Sigmoid colon (tissue), 7 donors: ENCODE data around the gene SH3RF2. TPM values are rescaled to one million over a fixed set of nuclear protein-coding genes. Genes with fewer than 3 reads are reported as not detected.

ENCODE experiments used
- DNase-seq: peaks from one replicate; pipeline ENCODE4 v3.0.0-alpha.2; 2019
- H3K27ac ChIP-seq, 4 donors: fragments of 200-600 bp; sonication (generic); one replicate each; pipeline ENCODE4 v1.5.1; 2016 to 2019; ENCODE audit warnings: mild to moderate bottlenecking in 1 of 4
- H3K27me3 ChIP-seq, 3 donors: fragments of 200-600 bp; sonication (generic); one replicate each; pipeline ENCODE4 v1.5.1; 2019; ENCODE audit warnings: mild to moderate bottlenecking in 1 of 3
- H3K36me3 ChIP-seq, 4 donors: fragments of 200-600 bp; sonication (generic); one replicate each; pipeline ENCODE4 v1.5.1; 2016 to 2019
- H3K4me1 ChIP-seq, 4 donors: fragments of 200-600 bp; sonication (generic); one replicate each; pipeline ENCODE4 v1.5.1; 2017 to 2019
- H3K4me3 ChIP-seq, 4 donors: fragments of 200-600 bp; sonication (generic); one replicate each; pipeline ENCODE4 v1.5.1; 2017 to 2019; ENCODE audit warnings: mild to moderate bottlenecking in 2 of 4, moderate library complexity in 1 of 4
- H3K9me3 ChIP-seq, 4 donors: fragments of 200-600 bp in 3 of 4; sonication (generic) in 3 of 4; one replicate each; pipeline versions ENCODE4 v1.5.1 to v1.6.1; 2013 to 2019
- CTCF ChIP-seq, 4 experiments: fragments of 450-650 bp in 3 of 4; fragments of 200-600 bp in 1 of 4; IDR thresholded peaks; one replicate each; pipeline ENCODE4 v1.5.1; 2016 to 2019; ENCODE audit warnings: antibody characterized with exemption in 4 of 4, mild to moderate bottlenecking in 3 of 4, moderate library complexity in 2 of 4
- EP300 ChIP-seq, 4 donors: sonication (generic); formaldehyde crosslinking; IDR thresholded peaks; one replicate each; pipeline ENCODE4 v1.6.1; 2017; ENCODE audit warnings: antibody characterized with exemption in 4 of 4
- POLR2A ChIP-seq, 2 donors: fragments of 450-650 bp; IDR thresholded peaks; one replicate each; pipeline ENCODE4 v1.6.1; 2016; ENCODE audit warnings: antibody characterized with exemption in 2 of 2, mild to moderate bottlenecking in 2 of 2, moderate library complexity in 2 of 2
- POLR2AphosphoS5 ChIP-seq, 4 donors: sonication (generic); formaldehyde crosslinking; IDR thresholded peaks; one replicate each; pipeline ENCODE4 v1.6.1; 2017; ENCODE audit warnings: antibody characterized with exemption in 4 of 4
- WGBS, 2 donors: extraction: QIAGEN DNeasy Blood & Tissue Kit; methylation state at CpG; one replicate each; pipeline ENCODE4 v1.1.7; 2013; 5-methylcytosine and 5-hydroxymethylcytosine counted together
- intact Hi-C: fragments of 100-400 bp; cut with DNase I; formaldehyde crosslinking; loops from one replicate; pipeline ENCODE4 v1.15.1; 2023
- polyA plus RNA-seq, 3 donors: library from polyadenylated mRNA; stranded (reverse); fragments of 200-250 nt; gene quantifications; one replicate each; pipeline ENCODE4 v1.2.3, GENCODE V29; 2013
- total RNA-seq, 4 donors: library from RNA; depleted of rRNA; stranded (reverse); fragments of >200 nt; gene quantifications; one replicate each; pipeline ENCODE4 v1.1.0, GENCODE V29; 2016
- donor health status: healthy with polysubstance abuse.
- donor health status: Bipolar disorder and iron deficiency.
- donor health status: healthy.

The SH3RF2 gene
- total and polyA plus RNA-seq, 7 donors: 0.28 to 37.9 (median 1.4) TPM

- Histone ChIP-seq H3K4me3 (no peak overlapping the region), H3K9me3 (no peaks in the 10 kb centered on the region), H3K36me3 (no peaks in the 10 kb centered on the region), H3K4me1 (no peaks in the 10 kb centered on the region), H3K27ac (no peak overlapping the region), H3K27me3 (no peaks in the 10 kb centered on the region)
- TF ChIP-seq CTCF (IDR thresholded peaks at IDR 0.05): no peak
- TF ChIP-seq EP300 (IDR thresholded peaks at IDR 0.05): no peak
- no peak for DNase-seq
- intact Hi-C loops: no loop called here
- 92 to 93% methylated on average over 1 of the region's 1 CpG for WGBS, 2 donors
Measured at GRCh38 chr5:145906401-145906800, 30.0 kb upstream of the SH3RF2 start.

- Histone ChIP-seq H3K4me1 (no peaks in the 10 kb centered on the region), H3K4me3 (no peak overlapping the region), H3K9me3 (no peaks in the 10 kb centered on the region), H3K27me3 (no peaks in the 10 kb centered on the region), H3K36me3 (no peaks in the 10 kb centered on the region), H3K27ac (no peak overlapping the region)
- DNase-seq: no peak
- intact Hi-C loops: no loop called here
- WGBS, 2 donors: 63 to 80% methylated on average over 3 of the region's 3 CpGs
- TF ChIP-seq CTCF (IDR thresholded peaks at IDR 0.05) (no peak), EP300 (IDR thresholded peaks at IDR 0.05) (no peak), POLR2AphosphoS5 (IDR thresholded peaks at IDR 0.05) (no peak), POLR2A (IDR thresholded peaks at IDR 0.05) (no peak)
Measured at GRCh38 chr5:145908206-145908960, 28.0 kb upstream of the SH3RF2 start.

GRCh38 chr5:145911164-145911563, 25.2 kb upstream of the SH3RF2 start:
- Histone ChIP-seq H3K36me3 (no peaks in the 10 kb centered on the region), H3K4me1 (no peaks in the 10 kb centered on the region), H3K27me3 (no peaks in the 10 kb centered on the region), H3K4me3 (no peak overlapping the region), H3K9me3 (no peaks in the 10 kb centered on the region), H3K27ac (no peak overlapping the region)
- 86 to 88% methylated on average over 6 of the region's 6 CpGs for WGBS, 2 donors
- no peak for DNase-seq
- no peak for TF ChIP-seq POLR2AphosphoS5 (IDR thresholded peaks at IDR 0.05)
- no peak for TF ChIP-seq EP300 (IDR thresholded peaks at IDR 0.05)
- TF ChIP-seq POLR2A (IDR thresholded peaks at IDR 0.05): no peak
- no peak for TF ChIP-seq CTCF (IDR thresholded peaks at IDR 0.05)
- intact Hi-C loops: no loop called here

- Histone ChIP-seq H3K4me1 (no peaks in the 10 kb centered on the region), H3K27me3 (no peaks in the 10 kb centered on the region), H3K27ac (no peak overlapping the region), H3K36me3 (no peaks in the 10 kb centered on the region), H3K4me3 (no peak overlapping the region), H3K9me3 (no peaks in the 10 kb centered on the region)
- DNase-seq: no peak
- 65 to 85% methylated on average over 3 of the region's 3 CpGs for WGBS, 2 donors
- intact Hi-C loops: no loop called here
- no peak for TF ChIP-seq POLR2A (IDR thresholded peaks at IDR 0.05)
- no peak for TF ChIP-seq CTCF (IDR thresholded peaks at IDR 0.05)
- TF ChIP-seq POLR2AphosphoS5 (IDR thresholded peaks at IDR 0.05): no peak
- no peak for TF ChIP-seq EP300 (IDR thresholded peaks at IDR 0.05)
Measured at GRCh38 chr5:145912019-145912418, 24.4 kb upstream of the SH3RF2 start.

- no peak for DNase-seq
- WGBS, 2 donors: 90 to 91% methylated on average over 5 of the region's 5 CpGs
- Histone ChIP-seq H3K4me3 (no peak overlapping the region), H3K4me1 (peaks cover 0 to 6% (median 0%) of the 10 kb centered on the region in 4 donors), H3K36me3 (no peaks in the 10 kb centered on the region), H3K27me3 (no peaks in the 10 kb centered on the region), H3K27ac (no peak overlapping the region), H3K9me3 (no peaks in the 10 kb centered on the region)
- no peak for TF ChIP-seq POLR2A (IDR thresholded peaks at IDR 0.05)
- no peak for TF ChIP-seq POLR2AphosphoS5 (IDR thresholded peaks at IDR 0.05)
- no peak for TF ChIP-seq EP300 (IDR thresholded peaks at IDR 0.05)
- TF ChIP-seq CTCF (IDR thresholded peaks at IDR 0.05): no peak
- intact Hi-C loops: no loop called here
Measured at GRCh38 chr5:145912594-145912993, 23.8 kb upstream of the SH3RF2 start.
